ENCODE data around the gene MAMDC4.

Gene MAMDC4

GRCh38 chr9:136903041-136903554 lies 51.0 kb downstream of the MAMDC4 start:
- peaks cover 51% of the 10 kb centered on the region for H3K4me1 ChIP-seq (ENCODE audit: low read length)
- TF ChIP-seq EZH2 (optimal IDR thresholded peaks at IDR 0.05; ENCODE audit: low read depth, low read length), result no peak
- TF ChIP-seq, protein P1, sequence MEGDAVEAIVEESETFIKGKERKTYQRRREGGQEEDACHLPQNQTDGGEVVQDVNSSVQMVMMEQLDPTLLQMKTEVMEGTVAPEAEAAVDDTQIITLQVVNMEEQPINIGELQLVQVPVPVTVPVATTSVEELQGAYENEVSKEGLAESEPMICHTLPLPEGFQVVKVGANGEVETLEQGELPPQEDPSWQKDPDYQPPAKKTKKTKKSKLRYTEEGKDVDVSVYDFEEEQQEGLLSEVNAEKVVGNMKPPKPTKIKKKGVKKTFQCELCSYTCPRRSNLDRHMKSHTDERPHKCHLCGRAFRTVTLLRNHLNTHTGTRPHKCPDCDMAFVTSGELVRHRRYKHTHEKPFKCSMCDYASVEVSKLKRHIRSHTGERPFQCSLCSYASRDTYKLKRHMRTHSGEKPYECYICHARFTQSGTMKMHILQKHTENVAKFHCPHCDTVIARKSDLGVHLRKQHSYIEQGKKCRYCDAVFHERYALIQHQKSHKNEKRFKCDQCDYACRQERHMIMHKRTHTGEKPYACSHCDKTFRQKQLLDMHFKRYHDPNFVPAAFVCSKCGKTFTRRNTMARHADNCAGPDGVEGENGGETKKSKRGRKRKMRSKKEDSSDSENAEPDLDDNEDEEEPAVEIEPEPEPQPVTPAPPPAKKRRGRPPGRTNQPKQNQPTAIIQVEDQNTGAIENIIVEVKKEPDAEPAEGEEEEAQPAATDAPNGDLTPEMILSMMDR (IDR thresholded peaks at IDR 0.05; ENCODE audit: low read length), result no peak
- TF ChIP-seq EZH2phosphoT487 (IDR thresholded peaks at IDR 0.05; ENCODE audit: low read length), result no peak
- H2AFZ ChIP-seq (ENCODE audit: low read length), result no peak overlapping the region
- peak overlapping the region; percentile 94 for H3K9ac ChIP-seq (ENCODE audit: low read length)
- no peaks in the 10 kb centered on the region for H3K27me3 ChIP-seq (replicated peaks; ENCODE audit: insufficient read depth, low read length)
- no peaks in the 10 kb centered on the region for H4K20me1 ChIP-seq (ENCODE audit: insufficient read depth, low read length)
- peak overlapping the region; percentile 80; the same call in 1 of the 2 replicates for H3K4me2 ChIP-seq (ENCODE audit: low read depth, low read length)
- no peak for DNase-seq
- H3F3A ChIP-seq (ENCODE audit: insufficient read depth, low read length), result peaks cover 52% of the 10 kb centered on the region
- H3K36me3 ChIP-seq (replicated peaks; ENCODE audit: insufficient read depth, low read length), result peaks cover 3% of the 10 kb centered on the region
- H3K27ac ChIP-seq (ENCODE audit: low read length), result peak overlapping the region; percentile 99
- no peaks in the 10 kb centered on the region for H3K9me2 ChIP-seq (replicated peaks; ENCODE audit: insufficient read depth, low read length)
- H3K79me2 ChIP-seq (ENCODE audit: low read length), result peaks cover 74% of the 10 kb centered on the region
- H3K4me3 ChIP-seq (ENCODE audit: low read length), result 0 out of 2 replicates have a peak overlapping the region, but pooled peaks have one; percentile 32
- no peaks in the 10 kb centered on the region for H3K9me3 ChIP-seq (replicated peaks; ENCODE audit: insufficient read depth, low read length)

DNA sequence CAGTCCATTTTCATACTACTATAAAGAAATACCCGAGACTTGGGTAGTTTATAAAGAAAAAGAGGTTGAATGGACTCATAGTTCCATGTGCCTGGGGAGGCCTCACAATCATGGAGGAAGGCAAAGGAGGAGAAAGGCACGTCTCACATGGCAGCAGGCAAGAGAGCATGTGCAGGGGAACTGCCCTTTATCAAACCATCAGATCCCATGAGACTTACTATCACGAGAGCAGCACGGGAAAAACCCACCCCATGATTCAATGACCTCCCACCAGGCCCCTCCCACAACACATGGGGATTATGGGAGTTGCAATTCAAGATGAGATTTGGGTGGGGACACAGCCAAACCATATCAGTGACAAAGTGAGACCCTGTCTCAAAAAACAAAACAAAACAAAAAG lies 54.1 kb downstream of the MAMDC4 start:
- TF ChIP-seq EZH2 (optimal IDR thresholded peaks at IDR 0.05; ENCODE audit: low read depth, low read length) (no peak), EZH2phosphoT487 (IDR thresholded peaks at IDR 0.05; ENCODE audit: low read length) (no peak)
- TF ChIP-seq, protein P1 (IDR thresholded peaks at IDR 0.05; ENCODE audit: low read length), result no peak

GRCh38 chr9:136907011-136907914 lies 55.1 kb downstream of the MAMDC4 start:
- H3K27ac ChIP-seq (ENCODE audit: low read length), result no peak overlapping the region
- no peaks in the 10 kb centered on the region for H3K9me3 ChIP-seq (replicated peaks; ENCODE audit: insufficient read depth, low read length)
- H3K79me2 ChIP-seq (ENCODE audit: low read length), result peaks cover 71% of the 10 kb centered on the region
- H3K4me2 ChIP-seq (ENCODE audit: low read depth, low read length), result no peak overlapping the region
- no peak overlapping the region for H2AFZ ChIP-seq (ENCODE audit: low read length)
- H3K9ac ChIP-seq (ENCODE audit: low read length), result no peak overlapping the region
- DNase-seq, result no peak
- H3K27me3 ChIP-seq (replicated peaks; ENCODE audit: insufficient read depth, low read length), result no peaks in the 10 kb centered on the region
- no peak overlapping the region for H3K4me3 ChIP-seq (ENCODE audit: low read length)
- H3F3A ChIP-seq (ENCODE audit: insufficient read depth, low read length), result peaks cover 10% of the 10 kb centered on the region
- H3K9me2 ChIP-seq (replicated peaks; ENCODE audit: insufficient read depth, low read length), result no peaks in the 10 kb centered on the region
- no peaks in the 10 kb centered on the region for H4K20me1 ChIP-seq (ENCODE audit: insufficient read depth, low read length)
- peaks cover 3% of the 10 kb centered on the region for H3K36me3 ChIP-seq (replicated peaks; ENCODE audit: insufficient read depth, low read length)
- TF ChIP-seq EZH2 (optimal IDR thresholded peaks at IDR 0.05; ENCODE audit: low read depth, low read length) (no peak), EZH2phosphoT487 (IDR thresholded peaks at IDR 0.05; ENCODE audit: low read length) (no peak)
- TF ChIP-seq, protein P1 (IDR thresholded peaks at IDR 0.05; ENCODE audit: low read length), result no peak
- H3K4me1 ChIP-seq (ENCODE audit: low read length), result peaks cover 11% of the 10 kb centered on the region

More for the DNA sequence above, 54.1 kb downstream of the MAMDC4 start:
- Histone ChIP-seq H3K4me2 (ENCODE audit: low read depth, low read length) (no peak overlapping the region), H3K4me1 (ENCODE audit: low read length) (peaks cover 21% of the 10 kb centered on the region), H3K27ac (ENCODE audit: low read length) (no peak overlapping the region), H3K36me3 (replicated peaks; ENCODE audit: insufficient read depth, low read length) (peaks cover 3% of the 10 kb centered on the region), H3K9me2 (replicated peaks; ENCODE audit: insufficient read depth, low read length) (no peaks in the 10 kb centered on the region), H2AFZ (ENCODE audit: low read length) (no peak overlapping the region), H3K9ac (ENCODE audit: low read length) (no peak overlapping the region), H3K4me3 (ENCODE audit: low read length) (no peak overlapping the region), H3F3A (ENCODE audit: insufficient read depth, low read length) (peaks cover 20% of the 10 kb centered on the region), H3K27me3 (replicated peaks; ENCODE audit: insufficient read depth, low read length) (no peaks in the 10 kb centered on the region), H3K9me3 (replicated peaks; ENCODE audit: insufficient read depth, low read length) (no peaks in the 10 kb centered on the region), H4K20me1 (ENCODE audit: insufficient read depth, low read length) (no peaks in the 10 kb centered on the region), H3K79me2 (ENCODE audit: low read length) (peaks cover 73% of the 10 kb centered on the region)
- DNase-seq, result no peak

All from MM.1S (cell line).